Mesenteric fat pad (tissue), 1 donor: Measurements from ENCODE around the gene PATL1. TPM values are rescaled to one million over a fixed set of nuclear protein-coding genes. Genes with fewer than 3 reads are reported as not detected.

Source experiments
- DNase-seq: peaks from one replicate; pipeline ENCODE4 v3.0.0-alpha.2; 2020; ENCODE audit warnings: low spot score
- microRNA-seq: library from miRNA; unstranded; fragments of <30 nt; microRNA quantifications from one replicate; pipeline ENCODE4 v1.2.0, GENCODE V29; 2020; ENCODE audit warnings: borderline number of aligned reads
- total RNA-seq: library from RNA; stranded (reverse); fragmentation: NEBNext Ultra II Directional; extraction: Animal tissue kit (Norgen Biotek cat#: 25700); gene quantifications from one replicate; pipeline ENCODE4 v1.2.1, GENCODE V29; 2021
- donor health status: DM: yes; HTN: yes; CAD: no.

PATL1 gene
- total RNA-seq, 1 donor from 2014 or later, result 32.5 TPM

- DNase-seq, result peak; percentile 98
Measured at GRCh38 chr11:59615637-59616395, 53.0 kb downstream of the PATL1 start, which contains the start of gene OSBP. OSBP (minus strand) TSS chr11:59615774; CDS start chr11:59615664, 110 bp downstream.

GRCh38 chr11:59615120-59615636, 53.7 kb downstream of the PATL1 start:
- no peak for DNase-seq

- no peak for DNase-seq
Measured at GRCh38 chr11:59614277-59615119, 54.3 kb downstream of the PATL1 start.

- DNase-seq, result no peak
Measured at GRCh38 chr11:59611570-59612565, 57.0 kb downstream of the PATL1 start.

- DNase-seq, result no peak
Measured at GRCh38 chr11:59610289-59610688, 58.5 kb downstream of the PATL1 start.

GRCh38 chr11:59607703-59608454, 61.0 kb downstream of the PATL1 start:
- DNase-seq, result no peak

GRCh38 chr11:59602432-59602831, 66.4 kb downstream of the PATL1 start:
- no peak for DNase-seq

GRCh38 chr11:59601788-59602187, 67.0 kb downstream of the PATL1 start:
- no peak for DNase-seq

GRCh38 chr11:59600636-59601035, 68.2 kb downstream of the PATL1 start:
- no peak for DNase-seq

GRCh38 chr11:59600234-59600633, 68.6 kb downstream of the PATL1 start:
- DNase-seq, result no peak

GRCh38 chr11:59598961-59599360, 69.9 kb downstream of the PATL1 start:
- DNase-seq, result no peak

Small RNAs within 50 kb of the gene (microRNA-seq; reads per million reads assigned to microRNA genes)
- gene MIR3162, result not detected

Other genes starting within 250 kb of the PATL1 start
- not detected for gene OR5A2, start 242.6 kb downstream of the PATL1 start, total RNA-seq
- gene OR5A1, start 232.6 kb downstream of the PATL1 start, total RNA-seq, result not detected
- gene OR4D6, start 212.1 kb downstream of the PATL1 start, total RNA-seq, result not detected
- not detected for gene OR4D10, start 195.7 kb downstream of the PATL1 start, total RNA-seq
- not detected for gene OR4D11, start 165.5 kb downstream of the PATL1 start, total RNA-seq
- not detected for gene OR4D9, start 157.5 kb downstream of the PATL1 start, total RNA-seq
- 39.8 TPM for gene OSBP, start 53.3 kb downstream of the PATL1 start, total RNA-seq
- not detected for gene OR10V1, start 44.8 kb upstream of the PATL1 start, total RNA-seq
- 24.9 TPM for gene STX3, start 86.3 kb upstream of the PATL1 start, total RNA-seq
- gene MRPL16, start 141.7 kb upstream of the PATL1 start, total RNA-seq, result 39.5 TPM
- gene CBLIF, start 176.5 kb upstream of the PATL1 start, total RNA-seq, result not detected
- gene TCN1, start 197.4 kb upstream of the PATL1 start, total RNA-seq, result not detected
- not detected for gene OOSP3, start 209.7 kb upstream of the PATL1 start, total RNA-seq